ENCODE results near the gene CD109.
A peak's percentile ranks its signal among the peaks of the same experiment; 100 is the strongest.

CD109 gene

DNA sequence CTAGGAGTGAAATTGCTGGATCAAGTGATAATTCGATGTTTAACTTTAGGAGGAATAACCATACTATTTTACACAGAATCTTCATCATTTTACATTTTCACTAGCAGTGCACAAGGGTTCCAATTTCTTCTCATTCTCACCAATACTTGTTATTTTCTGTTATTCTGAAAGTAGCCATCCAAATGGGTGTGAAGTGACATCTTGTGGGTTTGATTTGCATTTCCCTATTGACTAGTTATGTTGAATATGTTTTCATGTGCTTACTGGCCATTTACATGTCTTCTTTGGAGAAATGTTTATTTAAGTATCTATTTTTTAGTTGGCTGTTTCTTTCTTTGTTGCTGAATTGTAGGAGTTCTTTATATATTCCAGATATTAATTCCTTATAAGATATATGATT, 164.3 kb downstream of the CD109 start:
- no CpG with 5 or more reads among the region's 1 CpG for WGBS (ENCODE audit: extremely low coverage, insufficient coverage, insufficient read length)
- Histone ChIP-seq H3K36me3 (ENCODE audit: control insufficient read depth in 1 of 2, insufficient read depth in 2 of 2, low read length in 2 of 2) (no peaks in the 10 kb centered on the region), H4K8ac (ENCODE audit: low read depth, low read length) (no peak overlapping the region), H2AK5ac (ENCODE audit: low read length) (no peak overlapping the region), H2BK5ac (ENCODE audit: low read depth, low read length, poor library complexity) (no peak overlapping the region), H4K12ac (ENCODE audit: low read depth, low read length) (no peak overlapping the region), H2BK12ac (ENCODE audit: low read length) (no peak overlapping the region), H3K79me2 (ENCODE audit: control insufficient read depth, insufficient read depth, low read length, poor library complexity) (no peaks in the 10 kb centered on the region), H3K27me3 (ENCODE audit: insufficient read depth, low read length) (no peaks in the 10 kb centered on the region), H3K4me3 (ENCODE audit: low read depth, low read length) (no peak overlapping the region), H3K4me2 (ENCODE audit: low read length) (no peak overlapping the region), H3K79me1 (ENCODE audit: low read length) (no peaks in the 10 kb centered on the region), H2AFZ (ENCODE audit: insufficient read depth, low read length, poor library complexity) (no peak overlapping the region), H3K9ac (ENCODE audit: low read length) (no peak overlapping the region), H3K14ac (ENCODE audit: low read length) (no peak overlapping the region), H3K18ac (ENCODE audit: low read length) (no peak overlapping the region), H3K27ac (ENCODE audit: low read depth, low read length) (no peak overlapping the region), H3K9me3 (ENCODE audit: insufficient read depth, low read depth, low read length) (no peaks in the 10 kb centered on the region), H2BK120ac (ENCODE audit: insufficient read depth, low read length, poor library complexity) (no peak overlapping the region), H3K23ac (ENCODE audit: low read length) (no peak overlapping the region), H3K4me1 (ENCODE audit: control insufficient read depth in 1 of 2, insufficient read depth in 2 of 2, low read length in 2 of 2) (no peaks in the 10 kb centered on the region), H4K91ac (ENCODE audit: low read depth, low read length) (no peak overlapping the region), H3K4ac (ENCODE audit: low read depth, low read length) (no peak overlapping the region)
- DNase-seq: no peak

GRCh38 chr6:73866305-73866704, 170.3 kb downstream of the CD109 start:
- no peak overlapping the region for H2BK5ac ChIP-seq (ENCODE audit: low read depth, low read length, poor library complexity)
- H2AFZ ChIP-seq (ENCODE audit: insufficient read depth, low read length, poor library complexity): no peak overlapping the region
- H3K23ac ChIP-seq (ENCODE audit: low read length): no peak overlapping the region
- H3K79me1 ChIP-seq (ENCODE audit: low read length): peaks cover 3% of the 10 kb centered on the region
- no peak overlapping the region for H3K4ac ChIP-seq (ENCODE audit: low read depth, low read length)
- H4K12ac ChIP-seq (ENCODE audit: low read depth, low read length): no peak overlapping the region
- no peak overlapping the region for H2AK5ac ChIP-seq (ENCODE audit: low read length)
- no peak overlapping the region for H4K8ac ChIP-seq (ENCODE audit: low read depth, low read length)
- H3K27me3 ChIP-seq (ENCODE audit: insufficient read depth, low read length): no peaks in the 10 kb centered on the region
- no peaks in the 10 kb centered on the region for H3K79me2 ChIP-seq (ENCODE audit: control insufficient read depth, insufficient read depth, low read length, poor library complexity)
- no peak overlapping the region for H3K18ac ChIP-seq (ENCODE audit: low read length)
- no peaks in the 10 kb centered on the region for H3K9me3 ChIP-seq (ENCODE audit: insufficient read depth, low read depth, low read length)
- no peaks in the 10 kb centered on the region for H3K36me3 ChIP-seq (ENCODE audit: control insufficient read depth in 1 of 2, insufficient read depth in 2 of 2, low read length in 2 of 2)
- H3K4me2 ChIP-seq (ENCODE audit: low read length): no peak overlapping the region
- no peak overlapping the region for H3K4me3 ChIP-seq (ENCODE audit: low read depth, low read length)
- H3K14ac ChIP-seq (ENCODE audit: low read length): no peak overlapping the region
- H2BK12ac ChIP-seq (ENCODE audit: low read length): no peak overlapping the region
- no peaks in the 10 kb centered on the region for H3K4me1 ChIP-seq (ENCODE audit: control insufficient read depth in 1 of 2, insufficient read depth in 2 of 2, low read length in 2 of 2)
- H3K27ac ChIP-seq (ENCODE audit: low read depth, low read length): no peak overlapping the region
- no peak overlapping the region for H4K91ac ChIP-seq (ENCODE audit: low read depth, low read length)
- no peak overlapping the region for H2BK120ac ChIP-seq (ENCODE audit: insufficient read depth, low read length, poor library complexity)
- DNase-seq: no peak
- H3K9ac ChIP-seq (ENCODE audit: low read length): no peak overlapping the region

- Histone ChIP-seq H2BK12ac (ENCODE audit: low read length) (no peak overlapping the region), H3K79me2 (ENCODE audit: control insufficient read depth, insufficient read depth, low read length, poor library complexity) (no peaks in the 10 kb centered on the region), H4K91ac (ENCODE audit: low read depth, low read length) (no peak overlapping the region), H3K4me2 (ENCODE audit: low read length) (no peak overlapping the region), H2BK5ac (ENCODE audit: low read depth, low read length, poor library complexity) (no peak overlapping the region), H3K9ac (ENCODE audit: low read length) (no peak overlapping the region), H3K9me3 (ENCODE audit: insufficient read depth, low read depth, low read length) (no peaks in the 10 kb centered on the region), H3K79me1 (ENCODE audit: low read length) (peaks cover 3% of the 10 kb centered on the region), H4K12ac (ENCODE audit: low read depth, low read length) (no peak overlapping the region), H3K27me3 (ENCODE audit: insufficient read depth, low read length) (no peaks in the 10 kb centered on the region), H2BK120ac (ENCODE audit: insufficient read depth, low read length, poor library complexity) (no peak overlapping the region), H4K8ac (ENCODE audit: low read depth, low read length) (no peak overlapping the region), H3K4ac (ENCODE audit: low read depth, low read length) (no peak overlapping the region), H3K18ac (ENCODE audit: low read length) (no peak overlapping the region), H2AFZ (ENCODE audit: insufficient read depth, low read length, poor library complexity) (no peak overlapping the region), H2AK5ac (ENCODE audit: low read length) (no peak overlapping the region), H3K27ac (ENCODE audit: low read depth, low read length) (no peak overlapping the region), H3K14ac (ENCODE audit: low read length) (no peak overlapping the region), H3K4me1 (ENCODE audit: control insufficient read depth in 1 of 2, insufficient read depth in 2 of 2, low read length in 2 of 2) (peaks cover 0 to 3% of the 10 kb centered on the region in 2 experiments), H3K23ac (ENCODE audit: low read length) (no peak overlapping the region), H3K36me3 (ENCODE audit: control insufficient read depth in 1 of 2, insufficient read depth in 2 of 2, low read length in 2 of 2) (no peaks in the 10 kb centered on the region), H3K4me3 (ENCODE audit: low read depth, low read length) (no peak overlapping the region)
- DNase-seq: no peak
- no CpG with 5 or more reads among the region's 3 CpGs for WGBS (ENCODE audit: extremely low coverage, insufficient coverage, insufficient read length)
Observed at GRCh38 chr6:73867411-73867810, 171.4 kb downstream of the CD109 start.

- Histone ChIP-seq H3K36me3 (ENCODE audit: control insufficient read depth in 1 of 2, insufficient read depth in 2 of 2, low read length in 2 of 2) (no peaks in the 10 kb centered on the region), H3K14ac (ENCODE audit: low read length) (no peak overlapping the region), H3K4me3 (ENCODE audit: low read depth, low read length) (no peak overlapping the region), H3K23ac (ENCODE audit: low read length) (no peak overlapping the region), H3K4me2 (ENCODE audit: low read length) (no peak overlapping the region), H2BK12ac (ENCODE audit: low read length) (no peak overlapping the region), H3K79me1 (ENCODE audit: low read length) (peaks cover 3% of the 10 kb centered on the region), H2AFZ (ENCODE audit: insufficient read depth, low read length, poor library complexity) (no peak overlapping the region), H2BK120ac (ENCODE audit: insufficient read depth, low read length, poor library complexity) (no peak overlapping the region), H3K27me3 (ENCODE audit: insufficient read depth, low read length) (no peaks in the 10 kb centered on the region), H3K4me1 (ENCODE audit: control insufficient read depth in 1 of 2, insufficient read depth in 2 of 2, low read length in 2 of 2) (peaks cover 0 to 3% of the 10 kb centered on the region in 2 experiments), H3K18ac (ENCODE audit: low read length) (no peak overlapping the region), H4K8ac (ENCODE audit: low read depth, low read length) (no peak overlapping the region), H4K91ac (ENCODE audit: low read depth, low read length) (no peak overlapping the region), H2BK5ac (ENCODE audit: low read depth, low read length, poor library complexity) (no peak overlapping the region), H2AK5ac (ENCODE audit: low read length) (no peak overlapping the region), H3K4ac (ENCODE audit: low read depth, low read length) (no peak overlapping the region), H3K9me3 (ENCODE audit: insufficient read depth, low read depth, low read length) (no peaks in the 10 kb centered on the region), H3K9ac (ENCODE audit: low read length) (no peak overlapping the region), H4K12ac (ENCODE audit: low read depth, low read length) (no peak overlapping the region), H3K79me2 (ENCODE audit: control insufficient read depth, insufficient read depth, low read length, poor library complexity) (no peaks in the 10 kb centered on the region), H3K27ac (ENCODE audit: low read depth, low read length) (no peak overlapping the region)
- whole genome bisulfite sequencing (ENCODE audit: extremely low coverage, insufficient coverage, insufficient read length): no CpG with 5 or more reads among the region's 3 CpGs
- peak; percentile 81 to 84 for DNase-seq
Observed at GRCh38 chr6:73870907-73871306, 174.9 kb downstream of the CD109 start.

DNA sequence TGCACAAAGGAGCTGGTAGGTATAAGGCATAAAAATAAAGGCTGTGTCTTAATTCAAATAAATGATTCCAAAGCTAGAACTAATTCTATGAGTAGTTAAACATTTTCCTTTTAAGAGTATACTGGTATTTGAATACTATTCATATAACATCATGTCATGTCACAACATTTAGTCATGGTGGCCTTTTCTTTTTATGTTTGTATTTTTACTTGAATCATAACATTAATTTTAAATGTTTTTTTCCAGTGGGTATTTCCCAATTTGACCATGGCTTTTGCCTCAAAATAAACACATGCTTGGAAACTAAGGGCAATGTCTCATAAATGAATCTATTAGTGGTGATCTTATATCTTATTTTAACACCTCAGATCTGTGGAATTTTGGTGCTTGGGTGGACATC, 177.1 kb downstream of the CD109 start:
- H3K4me1 ChIP-seq (ENCODE audit: control insufficient read depth in 1 of 2, insufficient read depth in 2 of 2, low read length in 2 of 2): peaks cover 0 to 3% of the 10 kb centered on the region in 2 experiments
- peaks cover 3% of the 10 kb centered on the region for H3K79me1 ChIP-seq (ENCODE audit: low read length)
- no peak overlapping the region for H3K14ac ChIP-seq (ENCODE audit: low read length)
- no peaks in the 10 kb centered on the region for H3K79me2 ChIP-seq (ENCODE audit: control insufficient read depth, insufficient read depth, low read length, poor library complexity)
- no peak overlapping the region for H3K23ac ChIP-seq (ENCODE audit: low read length)
- no peak overlapping the region for H3K27ac ChIP-seq (ENCODE audit: low read depth, low read length)
- no peak overlapping the region for H4K8ac ChIP-seq (ENCODE audit: low read depth, low read length)
- no peaks in the 10 kb centered on the region for H3K27me3 ChIP-seq (ENCODE audit: insufficient read depth, low read length)
- H2BK5ac ChIP-seq (ENCODE audit: low read depth, low read length, poor library complexity): no peak overlapping the region
- H4K91ac ChIP-seq (ENCODE audit: low read depth, low read length): no peak overlapping the region
- H2AK5ac ChIP-seq (ENCODE audit: low read length): no peak overlapping the region
- no peaks in the 10 kb centered on the region for H3K9me3 ChIP-seq (ENCODE audit: insufficient read depth, low read depth, low read length)
- H3K18ac ChIP-seq (ENCODE audit: low read length): no peak overlapping the region
- H3K4me3 ChIP-seq (ENCODE audit: low read depth, low read length): no peak overlapping the region
- no peak overlapping the region for H2BK120ac ChIP-seq (ENCODE audit: insufficient read depth, low read length, poor library complexity)
- no peak overlapping the region for H3K4me2 ChIP-seq (ENCODE audit: low read length)
- DNase-seq: no peak
- H3K4ac ChIP-seq (ENCODE audit: low read depth, low read length): no peak overlapping the region
- no peak overlapping the region for H2AFZ ChIP-seq (ENCODE audit: insufficient read depth, low read length, poor library complexity)
- no peak overlapping the region for H2BK12ac ChIP-seq (ENCODE audit: low read length)
- no peak overlapping the region for H3K9ac ChIP-seq (ENCODE audit: low read length)
- no peak overlapping the region for H4K12ac ChIP-seq (ENCODE audit: low read depth, low read length)
- H3K36me3 ChIP-seq (ENCODE audit: control insufficient read depth in 1 of 2, insufficient read depth in 2 of 2, low read length in 2 of 2): no peaks in the 10 kb centered on the region
